Posterior cingulate gyrus (tissue), 11 donors: ENCODE data around the gene HTR4.

Source experiments
- DNase-seq, 10 donors: peaks; one replicate each; pipeline versions ENCODE4 v3.0.0 to v3.0.0-alpha.2; 2020 to 2021; ENCODE audit warnings: mixed read lengths in 3 of 10
- intact Hi-C: fragments of 100-400 bp; cut with DNase I; formaldehyde crosslinking; loops from one replicate; pipeline ENCODE4 v1.15.1; 2023

The HTR4 gene

GRCh38 chr5:148445578-148445977 lies 208.7 kb downstream of the HTR4 start:
- intact Hi-C loops: no loop called here
- no peak for DNase-seq

GRCh38 chr5:148443998-148444397 lies 210.3 kb downstream of the HTR4 start:
- intact Hi-C loops: loop anchor here (1.0 kb wide), 1 partner anchor 287 kb away; no protein-coding TSS in a partner anchor
- peak in 3 of 10 donors; percentile 20 to 41 (median 35) for DNase-seq

GRCh38 chr5:148443241-148443640 lies 211.1 kb downstream of the HTR4 start:
- intact Hi-C loops: no loop called here
- no peak for DNase-seq

GRCh38 chr5:148438933-148439332 lies 215.4 kb downstream of the HTR4 start:
- DNase-seq: no peak
- intact Hi-C loops: no loop called here

GRCh38 chr5:148437249-148437648 lies 217.1 kb downstream of the HTR4 start:
- no peak for DNase-seq
- intact Hi-C loops: no loop called here

- intact Hi-C loops: no loop called here
- DNase-seq: no peak
These were observed 218.3 kb downstream of the HTR4 start for GRCh38 chr5:148436029-148436428.

GRCh38 chr5:148433826-148434225 lies 220.5 kb downstream of the HTR4 start:
- intact Hi-C loops: no loop called here
- DNase-seq: no peak
